Endothelial cell of umbilical vein (primary cell): ENCODE measurements around the gene ETV4. TPM values are rescaled to one million over a fixed set of nuclear protein-coding genes. Genes with fewer than 3 reads are reported as not detected.

ENCODE experiments used
- BruUV-seq: library from RNA; stranded (reverse); fragments of 400-500 nt; replicated peaks from 2 replicates; lab custom pipeline; 2021; lab: Mats Ljungman, UMichigan
- CTCF ChIA-PET: fragments of 300-600, 350-600 bp; sonication (Branson Sonifier 250); formaldehyde crosslinking; loops from one replicate; lab custom pipeline; 2021; ENCODE audit warnings: antibody characterized with exemption, inconsistent platforms; lab: Charles Lee
- POLR2A ChIA-PET: fragments of 300-600, 350-600 bp; sonication (Branson Sonifier 250); formaldehyde crosslinking; loops from one replicate; lab custom pipeline; 2021; ENCODE audit warnings: antibody characterized with exemption, inconsistent platforms; lab: Charles Lee
- DNase-seq: peaks from one replicate; pipeline ENCODE4 v3.0.0-alpha.2; 2011; ENCODE audit warnings: low read depth, low spot score
- FAIRE-seq: peaks from 2 replicates; lab custom pipeline; 2011; peaks lifted over from hg19 to GRCh38; lab: Jason Lieb, UNC
- H2AFZ ChIP-seq: 2 replicates; pipeline ENCODE4 v1.6.0; 2012; ENCODE audit warnings: low read depth, low read length, control low read depth, inconsistent platforms
- H3K27ac ChIP-seq: 2 replicates; pipeline ENCODE4 v1.5.1; 2011; ENCODE audit warnings: low read depth, mild to moderate bottlenecking, control low read depth, low read length, moderate library complexity; ENCODE audit not compliant: insufficient read depth
- H3K27me3 ChIP-seq, 2 experiments: 2 replicates each; pipeline versions ENCODE4 v1.6.0 to v1.6.1; 2011; ENCODE audit warnings: low read length in 2 of 2, mixed read lengths in 1 of 2; ENCODE audit not compliant: control insufficient read depth in 2 of 2, insufficient read depth in 2 of 2
- H3K36me3 ChIP-seq, 2 experiments: 2 replicates in 1 of 2; 3 replicates in 1 of 2; pipeline ENCODE4 v1.5.1; 2011; ENCODE audit warnings: low read length in 2 of 2, mild to moderate bottlenecking in 1 of 2, moderate library complexity in 1 of 2; ENCODE audit not compliant: control insufficient read depth in 2 of 2, insufficient read depth in 2 of 2; ENCODE audit errors: extremely low read depth in 1 of 2
- H3K4me1 ChIP-seq: 3 replicates; pipeline ENCODE4 v1.5.1; 2011; ENCODE audit warnings: mild to moderate bottlenecking, low read length; ENCODE audit not compliant: control insufficient read depth, insufficient read depth; ENCODE audit errors: extremely low read depth
- H3K4me2 ChIP-seq: 2 replicates; pipeline ENCODE4 v1.6.1; 2011; ENCODE audit warnings: low read length, control low read depth, mixed read lengths; ENCODE audit not compliant: insufficient read depth
- H3K4me3 ChIP-seq, 3 experiments: fragments of 200-600 bp in 1 of 3; sonication (generic), shearing (Covaris generic) in 1 of 3; replicated peaks in 1 of 3; 2 replicates each; pipeline ENCODE4 v1.5.1; 2011 to 2016; ENCODE audit warnings: control low read depth in 3 of 3, low read length in 3 of 3, mild to moderate bottlenecking in 2 of 3, inconsistent platforms in 1 of 3, low read depth in 1 of 3, moderate library complexity in 1 of 3; ENCODE audit not compliant: insufficient read depth in 1 of 3
- H3K79me2 ChIP-seq: 2 replicates; pipeline ENCODE4 v1.6.0; 2012; ENCODE audit warnings: low read length, inconsistent platforms; ENCODE audit not compliant: control insufficient read depth, insufficient read depth
- H3K9ac ChIP-seq: replicated peaks from 2 replicates; pipeline ENCODE3; 2011; ENCODE audit warnings: low read length, control low read depth; ENCODE audit not compliant: insufficient read depth; ENCODE audit errors: extremely low read depth
- H3K9me1 ChIP-seq: replicated peaks from 3 replicates; pipeline ENCODE4 v1.6.0; 2011; ENCODE audit warnings: mild to moderate bottlenecking, low read length; ENCODE audit not compliant: control insufficient read depth, insufficient read depth; ENCODE audit errors: extremely low read depth
- H3K9me3 ChIP-seq: replicated peaks from 2 replicates; pipeline ENCODE4 v1.5.1; 2012; ENCODE audit warnings: low read length, inconsistent platforms; ENCODE audit not compliant: control insufficient read depth, insufficient read depth
- H4K20me1 ChIP-seq: replicated peaks from 2 replicates; pipeline ENCODE3; 2011; ENCODE audit warnings: mild to moderate bottlenecking, low read length; ENCODE audit not compliant: control insufficient read depth, insufficient read depth; ENCODE audit errors: extremely low read depth
- EZH2 ChIP-seq: IDR thresholded peaks from 2 replicates; pipeline ENCODE4 v1.6.1; 2012; ENCODE audit warnings: borderline replicate concordance, low read depth, mild to moderate bottlenecking, moderate library complexity, low read length, inconsistent platforms; ENCODE audit not compliant: severe bottlenecking
- FOS ChIP-seq: IDR thresholded peaks from 2 replicates; pipeline ENCODE4 v1.6.1; 2011; ENCODE audit warnings: mild to moderate bottlenecking, low read length, moderate library complexity, borderline replicate concordance; ENCODE audit not compliant: insufficient read depth
- GATA2 ChIP-seq: IDR thresholded peaks from 2 replicates; pipeline ENCODE4 v1.7.0; 2011; ENCODE audit warnings: low read depth, mild to moderate bottlenecking, moderate library complexity, mixed read lengths, low read length; ENCODE audit not compliant: insufficient read length, insufficient read depth
- JUN ChIP-seq: IDR thresholded peaks from 2 replicates; pipeline ENCODE4 v1.6.1; 2011; ENCODE audit warnings: borderline replicate concordance, low read depth; ENCODE audit not compliant: insufficient read length, insufficient read depth
- MYC ChIP-seq: IDR thresholded peaks from one replicate; pipeline ENCODE4 v1.6.1; 2011; ENCODE audit warnings: mild to moderate bottlenecking, low read depth, low read length
- POLR2A ChIP-seq: IDR thresholded peaks from 2 replicates; pipeline ENCODE4 v1.6.1; 2012; ENCODE audit warnings: low read depth, mild to moderate bottlenecking, control low read depth, low read length
- POLR2AphosphoS5 ChIP-seq: IDR thresholded peaks from 2 replicates; pipeline ENCODE4 v1.6.1; 2012; ENCODE audit warnings: low read depth, mild to moderate bottlenecking, control low read depth, low read length, moderate library complexity; ENCODE audit not compliant: insufficient read depth
- dilution Hi-C: fragments of 300-500 bp; cut with MboI; formaldehyde crosslinking; loops from one replicate; pipeline ENCODE4 v1.15.0; 2019; ENCODE audit warnings: low sequenced_read_pairs; ENCODE audit not compliant: extremely low pct_ligation_motif_present
- intact Hi-C: fragments of 100-400 bp; cut with micrococcal nuclease; formaldehyde crosslinking; loops from one replicate; pipeline ENCODE4 v1.10.0; 2022
- polyA plus RNA-seq, 4 experiments: library from polyadenylated mRNA; depleted of rRNA in 3 of 4; stranded (reverse) in 3 of 4; unstranded in 1 of 4; fragments of >200 nt; gene quantifications; 2 replicates each; pipeline versions ENCODE4 v1.2.1 to v1.2.3, GENCODE V29; 2011 to 2012; ENCODE audit warnings: missing spikeins in 1 of 4
- total RNA-seq: library from RNA; stranded (reverse); gene quantifications from 2 replicates; pipeline ENCODE4 v1.2.3, GENCODE V29; 2021
- TF ChIP-seq, protein P1 (sequence below): IDR thresholded peaks from 2 replicates; pipeline ENCODE4 v1.6.1; 2011; ENCODE audit not compliant: insufficient read depth, insufficient read length
- TF ChIP-seq, protein P2 (sequence below), 2 donors: IDR thresholded peaks; 1 replicate in 1 of 2; 2 replicates in 1 of 2; pipeline ENCODE4 v1.5.1; 2011; ENCODE audit warnings: low read length in 2 of 2, mild to moderate bottlenecking in 2 of 2, moderate library complexity in 2 of 2, control low read depth in 1 of 2, inconsistent platforms in 1 of 2, low read depth in 1 of 2; ENCODE audit not compliant: insufficient read depth in 1 of 2; ENCODE audit errors: extremely low read depth in 1 of 2

Gene ETV4
- total and polyA plus RNA-seq, 2 donors (not counting 3 experiments of a cell fraction or from before 2014, with no cell fraction given) = 7.3 to 32.2 TPM

DNA sequence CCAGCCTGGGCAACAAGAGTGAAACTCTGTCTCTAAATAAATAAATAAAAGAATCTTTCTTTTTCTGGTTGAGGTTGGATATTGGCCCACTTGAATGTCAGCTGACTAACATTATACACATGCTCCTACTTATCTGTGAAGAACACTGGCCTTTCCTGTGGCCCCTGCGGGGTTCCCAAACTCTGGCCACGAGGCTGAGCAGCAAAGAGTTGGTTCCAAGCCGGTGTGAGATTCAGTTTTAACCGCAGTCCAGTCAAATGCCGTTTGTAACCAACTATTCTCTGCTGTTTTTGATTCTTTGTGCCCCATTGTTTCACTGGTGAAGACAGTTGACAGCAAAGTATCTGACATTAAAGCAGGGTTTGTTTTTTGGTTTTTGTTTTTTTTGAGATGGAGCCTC, 11.2 kb downstream of the ETV4 start:
- DNase-seq (no peak), FAIRE-seq (peak; percentile 53)
- dilution Hi-C loops (no loop called here), intact Hi-C loops (no loop called here)
- no TSS peak for BruUV-seq
- Histone ChIP-seq H2AFZ (no peak overlapping the region), H3K27ac (no peak overlapping the region), H3K4me3 (no peak overlapping the region), H3K9ac (no peak overlapping the region), H4K20me1 (no peaks in the 10 kb centered on the region), H3K4me2 (no peak overlapping the region), H3K36me3 (no peaks in the 10 kb centered on the region), H3K79me2 (no peaks in the 10 kb centered on the region), H3K9me3 (no peaks in the 10 kb centered on the region), H3K27me3 (no peaks in the 10 kb centered on the region), H3K9me1 (no peaks in the 10 kb centered on the region), H3K4me1 (peaks cover 23% of the 10 kb centered on the region)
- POLR2A ChIA-PET = no interaction called here
- CTCF ChIA-PET = no interaction called here
- TF ChIP-seq GATA2 = no peak
- no peak for TF ChIP-seq MYC
- TF ChIP-seq, protein P1, sequence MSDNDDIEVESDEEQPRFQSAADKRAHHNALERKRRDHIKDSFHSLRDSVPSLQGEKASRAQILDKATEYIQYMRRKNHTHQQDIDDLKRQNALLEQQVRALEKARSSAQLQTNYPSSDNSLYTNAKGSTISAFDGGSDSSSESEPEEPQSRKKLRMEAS = no peak
- TF ChIP-seq, protein P2, sequence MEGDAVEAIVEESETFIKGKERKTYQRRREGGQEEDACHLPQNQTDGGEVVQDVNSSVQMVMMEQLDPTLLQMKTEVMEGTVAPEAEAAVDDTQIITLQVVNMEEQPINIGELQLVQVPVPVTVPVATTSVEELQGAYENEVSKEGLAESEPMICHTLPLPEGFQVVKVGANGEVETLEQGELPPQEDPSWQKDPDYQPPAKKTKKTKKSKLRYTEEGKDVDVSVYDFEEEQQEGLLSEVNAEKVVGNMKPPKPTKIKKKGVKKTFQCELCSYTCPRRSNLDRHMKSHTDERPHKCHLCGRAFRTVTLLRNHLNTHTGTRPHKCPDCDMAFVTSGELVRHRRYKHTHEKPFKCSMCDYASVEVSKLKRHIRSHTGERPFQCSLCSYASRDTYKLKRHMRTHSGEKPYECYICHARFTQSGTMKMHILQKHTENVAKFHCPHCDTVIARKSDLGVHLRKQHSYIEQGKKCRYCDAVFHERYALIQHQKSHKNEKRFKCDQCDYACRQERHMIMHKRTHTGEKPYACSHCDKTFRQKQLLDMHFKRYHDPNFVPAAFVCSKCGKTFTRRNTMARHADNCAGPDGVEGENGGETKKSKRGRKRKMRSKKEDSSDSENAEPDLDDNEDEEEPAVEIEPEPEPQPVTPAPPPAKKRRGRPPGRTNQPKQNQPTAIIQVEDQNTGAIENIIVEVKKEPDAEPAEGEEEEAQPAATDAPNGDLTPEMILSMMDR (IDR thresholded peaks at IDR 0.05; ENCODE audit: extremely low read depth in 1 of 2, insufficient read depth in 1 of 2, low read depth in 1 of 2, low read length in 2 of 2) = no peak
- TF ChIP-seq JUN = no peak
- TF ChIP-seq POLR2A = no peak
- no peak for TF ChIP-seq EZH2
- no peak for TF ChIP-seq POLR2AphosphoS5
- no peak for TF ChIP-seq FOS
